ENCODE data around the gene SLC27A3.
A peak's percentile ranks its signal among the peaks of the same experiment; 100 is the strongest.

Gene SLC27A3

DNA sequence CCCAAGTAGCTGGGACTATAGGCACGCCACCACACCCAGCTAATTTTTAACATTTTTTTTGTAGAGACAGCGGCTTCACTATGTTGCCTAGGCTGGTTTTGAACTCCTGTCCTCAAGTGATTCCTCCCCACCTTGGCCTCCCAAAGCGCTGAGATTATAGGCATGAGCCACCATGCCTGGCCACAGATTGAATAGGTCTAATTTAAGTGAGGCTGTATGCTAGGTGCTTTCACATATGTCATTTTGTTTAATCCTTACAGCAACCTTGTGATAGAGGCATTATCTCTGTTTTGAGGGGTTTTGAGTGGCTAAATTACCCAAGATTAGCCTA is 40.2 kb upstream of the SLC27A3 start:
- FAIRE-seq = no peak
- DNase-seq (ENCODE audit: insufficient read length, low spot score) = no peak
- TF ChIP-seq, protein P1, sequence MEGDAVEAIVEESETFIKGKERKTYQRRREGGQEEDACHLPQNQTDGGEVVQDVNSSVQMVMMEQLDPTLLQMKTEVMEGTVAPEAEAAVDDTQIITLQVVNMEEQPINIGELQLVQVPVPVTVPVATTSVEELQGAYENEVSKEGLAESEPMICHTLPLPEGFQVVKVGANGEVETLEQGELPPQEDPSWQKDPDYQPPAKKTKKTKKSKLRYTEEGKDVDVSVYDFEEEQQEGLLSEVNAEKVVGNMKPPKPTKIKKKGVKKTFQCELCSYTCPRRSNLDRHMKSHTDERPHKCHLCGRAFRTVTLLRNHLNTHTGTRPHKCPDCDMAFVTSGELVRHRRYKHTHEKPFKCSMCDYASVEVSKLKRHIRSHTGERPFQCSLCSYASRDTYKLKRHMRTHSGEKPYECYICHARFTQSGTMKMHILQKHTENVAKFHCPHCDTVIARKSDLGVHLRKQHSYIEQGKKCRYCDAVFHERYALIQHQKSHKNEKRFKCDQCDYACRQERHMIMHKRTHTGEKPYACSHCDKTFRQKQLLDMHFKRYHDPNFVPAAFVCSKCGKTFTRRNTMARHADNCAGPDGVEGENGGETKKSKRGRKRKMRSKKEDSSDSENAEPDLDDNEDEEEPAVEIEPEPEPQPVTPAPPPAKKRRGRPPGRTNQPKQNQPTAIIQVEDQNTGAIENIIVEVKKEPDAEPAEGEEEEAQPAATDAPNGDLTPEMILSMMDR (IDR thresholded peaks at IDR 0.05; ENCODE audit: insufficient read depth, missing control alignments) = no peak

DNA sequence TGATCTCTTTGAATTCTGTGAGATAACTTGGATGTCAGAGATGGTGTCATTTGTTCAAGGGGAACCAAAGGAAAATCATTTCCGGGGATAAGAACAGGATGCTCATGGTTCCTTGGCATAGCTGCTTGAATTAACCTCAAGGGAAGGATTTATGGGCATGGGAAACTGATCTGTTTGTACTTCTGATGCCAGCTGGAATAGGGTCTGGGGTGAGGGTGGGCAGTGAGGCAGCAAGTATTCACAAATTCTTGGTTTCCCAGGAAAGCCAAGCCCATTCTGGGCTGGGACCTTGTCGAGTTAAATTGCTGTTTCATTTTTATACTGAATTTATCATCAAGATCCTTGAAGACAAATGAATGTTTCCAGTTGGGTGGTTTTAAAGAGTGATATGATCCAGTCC is 33.2 kb upstream of the SLC27A3 start:
- DNase-seq (ENCODE audit: insufficient read length, low spot score) (no peak), FAIRE-seq (no peak)
- TF ChIP-seq, protein P1 (IDR thresholded peaks at IDR 0.05; ENCODE audit: insufficient read depth, missing control alignments) = no peak

DNA sequence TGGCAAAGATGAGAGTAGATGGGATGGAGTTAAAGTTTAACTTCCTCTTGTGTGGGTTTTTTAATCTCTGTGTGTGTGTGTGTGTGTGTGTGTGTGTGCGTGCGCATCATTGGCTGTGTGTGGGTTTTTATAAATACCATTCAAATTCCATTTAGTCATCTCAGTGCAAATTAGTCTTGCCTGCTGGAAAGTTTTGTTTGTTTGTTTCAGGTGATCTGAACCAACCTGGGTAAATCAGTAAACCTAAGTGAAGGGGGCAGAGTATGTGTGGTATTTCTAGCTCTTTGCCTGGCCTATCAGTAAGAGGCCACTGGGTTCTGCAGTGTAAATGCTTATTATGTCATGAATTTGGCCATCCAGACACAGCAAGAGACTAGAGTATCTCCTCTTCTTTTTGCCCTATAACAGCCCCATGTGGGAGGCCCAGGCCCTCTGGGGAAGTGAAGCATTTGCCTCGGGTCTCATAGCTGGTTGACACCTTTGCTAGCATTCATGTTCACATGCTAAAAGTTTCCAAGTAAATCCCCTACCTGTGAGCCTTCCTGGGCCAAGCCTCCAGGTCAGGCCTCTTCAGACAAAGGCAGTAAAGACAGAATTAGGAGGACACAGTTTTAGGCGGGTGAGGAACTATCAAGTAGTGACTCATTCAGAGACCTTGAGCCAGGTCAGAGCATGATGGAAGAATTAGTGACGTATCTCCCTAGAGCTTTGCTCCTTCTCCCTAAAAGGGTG is 32.6 kb upstream of the SLC27A3 start:
- FAIRE-seq (no peak), DNase-seq (ENCODE audit: insufficient read length, low spot score) (no peak)
- TF ChIP-seq, protein P1 (IDR thresholded peaks at IDR 0.05; ENCODE audit: insufficient read depth, missing control alignments) = no peak

DNA sequence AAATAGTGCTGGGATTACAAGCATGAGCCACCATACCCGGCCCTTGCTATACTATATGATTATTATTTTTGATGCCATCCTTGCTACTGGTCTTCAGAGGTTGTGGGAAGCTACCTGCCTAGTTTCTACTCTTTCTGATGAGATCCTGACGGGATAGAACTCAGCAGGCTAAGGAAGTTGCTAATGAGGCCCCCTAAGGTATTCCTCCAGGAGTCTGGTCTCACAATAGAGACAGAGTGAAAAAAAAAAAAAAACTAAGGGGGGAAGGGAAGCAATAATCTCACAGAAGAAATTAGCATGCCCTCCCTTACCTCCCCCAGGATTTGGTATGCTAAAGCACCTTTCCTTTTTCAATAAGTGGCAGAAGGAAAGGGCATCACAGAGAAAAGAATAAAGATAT is 29.8 kb upstream of the SLC27A3 start:
- DNase-seq (ENCODE audit: insufficient read length, low spot score) (no peak), FAIRE-seq (no peak)
- TF ChIP-seq, protein P1 (IDR thresholded peaks at IDR 0.05; ENCODE audit: insufficient read depth, missing control alignments) = no peak

DNA sequence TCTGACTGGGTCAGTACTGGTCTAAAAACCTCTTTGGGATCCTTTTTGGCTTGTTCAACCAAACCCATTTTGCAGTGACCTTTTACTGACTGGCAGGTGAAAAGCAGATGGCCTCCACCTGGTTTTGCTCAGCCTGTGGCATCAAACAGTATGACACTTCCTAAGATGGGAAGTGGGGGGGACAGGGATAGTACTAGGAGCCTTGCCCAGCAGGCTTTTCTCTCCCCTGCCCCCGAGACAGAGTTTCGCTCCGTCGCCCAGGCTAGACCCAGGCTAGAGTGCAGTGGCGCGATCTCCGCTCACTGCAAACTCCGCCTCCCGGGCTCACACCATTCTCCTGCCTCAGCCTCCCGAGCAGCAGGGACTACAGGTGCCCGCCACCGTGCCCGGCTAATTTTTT is 29.0 kb upstream of the SLC27A3 start:
- TF ChIP-seq, protein P1 (IDR thresholded peaks at IDR 0.05; ENCODE audit: insufficient read depth, missing control alignments) = no peak
- DNase-seq (ENCODE audit: insufficient read length, low spot score) (no peak), FAIRE-seq (no peak)

DNA sequence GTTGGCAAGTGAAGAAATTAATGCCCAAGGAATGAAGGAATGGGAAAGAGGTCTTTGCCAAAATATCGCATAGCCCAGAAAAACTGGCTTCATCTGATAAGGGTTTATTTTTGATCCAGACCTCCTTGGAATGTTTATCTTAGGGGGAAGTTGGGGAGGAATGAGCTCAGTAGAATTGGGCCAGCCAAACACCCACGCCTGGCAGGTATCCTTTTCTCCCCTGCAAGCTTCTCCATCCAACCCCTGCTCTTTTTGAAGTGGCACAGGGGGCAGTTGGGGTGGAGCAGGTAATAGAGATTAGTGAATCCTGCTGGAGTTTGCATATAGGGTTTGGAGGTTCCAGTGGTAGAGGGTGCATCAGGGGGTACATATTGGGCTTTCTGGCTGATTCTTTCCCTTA is 26.3 kb upstream of the SLC27A3 start:
- TF ChIP-seq, protein P1 (IDR thresholded peaks at IDR 0.05; ENCODE audit: insufficient read depth, missing control alignments) = no peak
- no peak for FAIRE-seq
- no peak for DNase-seq (ENCODE audit: insufficient read length, low spot score)

DNA sequence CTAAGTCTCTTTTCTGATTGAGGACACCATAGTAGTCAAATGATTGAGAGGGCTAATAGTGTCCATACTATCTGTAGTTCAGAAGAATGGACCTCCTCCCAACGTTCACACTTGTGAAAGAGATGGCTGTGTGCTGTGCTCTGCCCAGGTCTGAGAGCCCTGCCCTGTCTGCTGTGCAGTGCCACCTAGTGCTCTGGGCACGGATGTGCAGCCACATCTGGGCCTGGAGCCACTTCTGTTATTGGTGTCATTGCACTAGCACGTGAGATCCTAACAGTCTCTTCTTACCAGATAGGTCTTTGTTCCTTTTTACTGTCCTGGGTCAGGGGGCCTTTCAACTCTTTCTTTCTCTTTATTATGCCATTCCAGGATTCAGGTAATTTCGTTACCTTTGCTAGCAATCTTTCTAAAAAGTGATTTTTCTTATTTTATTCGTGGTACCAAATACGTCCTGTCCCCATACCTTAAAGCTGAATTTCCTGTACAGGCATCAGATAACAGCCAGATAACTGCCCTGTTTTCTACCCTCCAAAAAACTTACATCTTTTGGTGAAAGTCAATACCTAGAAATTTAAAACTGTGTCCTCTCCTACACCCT is 25.7 kb upstream of the SLC27A3 start:
- FAIRE-seq = peak; percentile 60
- TF ChIP-seq, protein P1 (IDR thresholded peaks at IDR 0.05; ENCODE audit: insufficient read depth, missing control alignments) = peak; percentile 99
- peak; percentile 85 for DNase-seq (ENCODE audit: insufficient read length, low spot score)
